Neural crest cell (in vitro differentiated cells): ENCODE data around the gene SIRT5. TPM values are rescaled to one million over a fixed set of nuclear protein-coding genes. Genes with fewer than 3 reads are reported as not detected.

ENCODE experiments used
- DNase-seq: peaks from one replicate; pipeline ENCODE4 v3.0.0; 2021; ENCODE audit warnings: low read depth, mixed read lengths, low spot score
- H3K27ac Mint-ChIP-seq: one replicate; pipeline ENCODE4 v1.8.0; 2021; ENCODE audit warnings: mild to moderate bottlenecking, mixed read lengths; ENCODE audit not compliant: unreplicated experiment
- H3K27me3 Mint-ChIP-seq: 2 replicates; pipeline ENCODE4 v1.8.0; 2021; ENCODE audit warnings: low read depth, mild to moderate bottlenecking, mixed read lengths
- H3K36me3 Mint-ChIP-seq: 2 replicates; pipeline ENCODE4 v1.8.0; 2021; ENCODE audit warnings: low read depth, mild to moderate bottlenecking, mixed read lengths
- H3K4me1 Mint-ChIP-seq: 2 replicates; pipeline ENCODE4 v1.8.0; 2021; ENCODE audit warnings: mixed read lengths
- H3K4me3 Mint-ChIP-seq: one replicate; pipeline ENCODE4 v1.8.0; 2021; ENCODE audit warnings: mild to moderate bottlenecking, mixed read lengths
- H3K9me3 Mint-ChIP-seq: 2 replicates; pipeline ENCODE4 v1.8.0; 2021; ENCODE audit warnings: mixed read lengths
- CTCF ChIP-seq: fragments of 200-600 bp; sonication (generic); conservative IDR thresholded peaks from 2 replicates; pipeline ENCODE4 v1.5.0; 2021; ENCODE audit warnings: antibody characterized with exemption, mild to moderate bottlenecking
- total RNA-seq: library from RNA; stranded (reverse); gene quantifications from 2 replicates; pipeline ENCODE4 v1.2.1, GENCODE V29; 2021

The SIRT5 gene
- total RNA-seq, 1 donor from 2014 or later = 8.8 TPM

DNA sequence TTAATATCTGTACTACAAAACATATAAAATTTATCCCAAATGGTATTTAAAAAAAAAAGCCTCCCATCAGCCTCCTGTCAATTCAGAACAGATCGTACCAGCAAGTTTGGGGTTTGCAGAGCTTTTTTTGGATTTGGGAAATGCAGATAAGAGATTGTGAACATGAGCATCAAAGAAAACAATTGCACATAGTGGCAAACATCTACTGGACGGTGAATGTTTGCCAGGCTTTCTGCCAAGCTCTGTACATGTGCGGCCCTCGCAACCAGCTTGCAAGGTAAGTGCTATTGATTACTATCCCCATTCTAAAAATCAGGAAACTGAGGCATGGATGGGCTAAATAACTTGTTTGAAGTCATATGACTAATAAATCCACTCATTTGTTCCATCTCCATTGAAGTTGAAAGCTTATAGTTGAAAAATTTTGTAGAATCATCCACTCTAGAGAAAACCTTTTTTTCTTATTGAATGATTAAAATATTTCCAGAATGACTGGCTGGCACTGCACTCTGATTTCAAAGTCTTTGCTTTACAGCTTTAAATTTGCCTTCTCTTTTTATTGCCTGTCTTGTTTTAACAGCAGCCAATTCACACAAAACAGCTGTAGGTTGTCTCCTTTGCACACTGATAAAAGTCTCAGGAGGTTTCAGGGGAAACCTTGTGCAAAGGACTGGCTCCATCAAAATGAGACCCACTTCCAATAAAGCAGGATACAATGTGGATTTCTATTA is 37.4 kb upstream of the SIRT5 start:
- H3K4me1 Mint-ChIP-seq = no peaks in the 10 kb centered on the region
- no peak for TF ChIP-seq CTCF
- no peaks in the 10 kb centered on the region for H3K36me3 Mint-ChIP-seq
- H3K27ac Mint-ChIP-seq = no peak overlapping the region
- H3K27me3 Mint-ChIP-seq = no peaks in the 10 kb centered on the region
- no peak for DNase-seq
- H3K9me3 Mint-ChIP-seq = no peaks in the 10 kb centered on the region
- no peak overlapping the region for H3K4me3 Mint-ChIP-seq

GRCh38 chr6:13537527-13537897 is 36.9 kb upstream of the SIRT5 start:
- Mint-ChIP-seq H3K4me3 (no peak overlapping the region), H3K27ac (no peak overlapping the region), H3K27me3 (no peaks in the 10 kb centered on the region), H3K4me1 (no peaks in the 10 kb centered on the region), H3K9me3 (no peaks in the 10 kb centered on the region), H3K36me3 (no peaks in the 10 kb centered on the region)
- no peak for TF ChIP-seq CTCF
- no peak for DNase-seq

DNA sequence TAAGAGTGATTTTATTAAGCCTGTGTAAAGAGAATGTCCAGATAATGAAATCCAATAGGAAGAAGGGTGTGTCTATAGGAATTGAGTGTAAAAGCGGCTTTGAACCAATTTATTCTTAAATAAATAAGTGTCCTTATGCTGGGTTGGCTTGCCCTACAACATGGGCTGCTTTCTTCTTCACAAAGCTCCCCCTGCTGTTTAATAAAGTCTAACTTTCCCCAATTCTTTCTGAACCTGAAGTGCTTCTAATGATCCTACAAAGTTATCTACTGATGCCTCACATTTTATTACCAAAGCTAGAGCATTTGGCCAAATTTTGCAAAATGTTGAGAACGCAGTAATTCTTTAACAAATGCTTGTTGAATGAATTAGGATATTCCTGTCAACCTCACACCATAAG is 36.3 kb upstream of the SIRT5 start:
- no peak overlapping the region for H3K4me3 Mint-ChIP-seq
- H3K36me3 Mint-ChIP-seq = no peaks in the 10 kb centered on the region
- DNase-seq = no peak
- H3K4me1 Mint-ChIP-seq = no peaks in the 10 kb centered on the region
- no peaks in the 10 kb centered on the region for H3K9me3 Mint-ChIP-seq
- H3K27ac Mint-ChIP-seq = no peak overlapping the region
- no peaks in the 10 kb centered on the region for H3K27me3 Mint-ChIP-seq
- peak; percentile 59 for TF ChIP-seq CTCF

DNA sequence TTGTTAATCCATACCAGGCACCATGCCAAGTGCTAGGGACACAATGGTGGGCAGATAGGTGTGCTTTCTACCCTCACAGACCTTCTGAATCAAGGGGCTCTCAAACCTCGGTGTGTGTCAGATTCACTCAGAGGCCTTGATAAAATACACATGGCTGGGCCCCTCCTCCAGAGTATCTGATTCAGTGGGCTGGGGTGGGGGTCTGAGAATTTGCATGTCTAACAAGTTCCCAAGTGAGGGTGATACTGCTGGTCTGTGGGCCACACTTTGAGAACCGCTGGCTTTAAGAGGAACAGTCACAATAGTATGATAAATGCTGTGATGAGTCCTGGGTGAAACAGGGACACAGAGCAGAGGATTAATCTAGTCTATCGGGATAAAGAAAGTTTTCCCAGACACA is 35.8 kb upstream of the SIRT5 start:
- H3K27ac Mint-ChIP-seq = no peak overlapping the region
- DNase-seq = no peak
- no peaks in the 10 kb centered on the region for H3K4me1 Mint-ChIP-seq
- no peak overlapping the region for H3K4me3 Mint-ChIP-seq
- H3K27me3 Mint-ChIP-seq = no peaks in the 10 kb centered on the region
- no peak for TF ChIP-seq CTCF
- H3K9me3 Mint-ChIP-seq = no peaks in the 10 kb centered on the region
- no peaks in the 10 kb centered on the region for H3K36me3 Mint-ChIP-seq

- no peak for TF ChIP-seq CTCF
- Mint-ChIP-seq H3K36me3 (no peaks in the 10 kb centered on the region), H3K4me1 (no peaks in the 10 kb centered on the region), H3K27ac (no peak overlapping the region), H3K9me3 (no peaks in the 10 kb centered on the region), H3K27me3 (no peaks in the 10 kb centered on the region), H3K4me3 (no peak overlapping the region)
- DNase-seq = no peak
Observed at GRCh38 chr6:13539572-13539971, 34.8 kb upstream of the SIRT5 start.
